HEK293 (cell line): ENCODE measurements around the gene F5.

ENCODE experiments used
- ZNF292 ChIP-seq: fragments of 450-650 bp; formaldehyde crosslinking; IDR thresholded peaks from 2 replicates; pipeline ENCODE4 v1.5.1; 2016; ENCODE audit warnings: low read depth, missing biosample characterization, missing genetic modification characterization, borderline replicate concordance
- ZNF747 ChIP-seq: fragments of 450-650 bp; formaldehyde crosslinking; IDR thresholded peaks from 2 replicates; pipeline ENCODE4 v1.5.1; 2016; ENCODE audit warnings: missing biosample characterization, missing genetic modification characterization
- ZNF830 ChIP-seq: fragments of 450-650 bp; IDR thresholded peaks from 2 replicates; pipeline ENCODE4 v1.5.0; 2018; ENCODE audit warnings: missing biosample characterization, missing genetic modification characterization, low read depth, mild to moderate bottlenecking, moderate library complexity
- TF ChIP-seq, protein P1 (sequence below): fragments of 450-650 bp; formaldehyde crosslinking; IDR thresholded peaks from 2 replicates; pipeline ENCODE4 v1.5.1; 2016; ENCODE audit warnings: missing biosample characterization, missing genetic modification characterization

DNA sequence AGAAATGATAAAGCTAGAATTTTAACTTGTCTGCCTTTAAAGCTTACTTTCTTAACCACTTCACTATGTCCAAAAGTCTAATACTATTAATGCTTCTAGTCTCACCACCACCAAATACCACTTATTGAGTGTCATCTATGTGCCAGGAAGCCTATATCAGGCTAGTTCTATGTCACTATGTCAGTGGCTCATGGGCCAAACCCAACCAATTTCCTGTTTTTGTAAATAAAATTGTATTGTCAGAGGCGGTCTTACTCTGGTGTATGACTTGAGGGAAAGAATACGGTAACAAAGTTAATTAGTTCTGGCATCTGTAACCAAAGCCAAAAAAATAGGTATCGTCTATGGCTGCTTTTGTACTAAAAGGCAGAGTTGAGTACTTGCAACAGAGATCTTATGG lies 14.8 kb downstream of the F5 start:
- TF ChIP-seq ZNF292, result no peak
- no peak for TF ChIP-seq ZNF747 (tag by site-specific recombination)
- TF ChIP-seq, protein P1, sequence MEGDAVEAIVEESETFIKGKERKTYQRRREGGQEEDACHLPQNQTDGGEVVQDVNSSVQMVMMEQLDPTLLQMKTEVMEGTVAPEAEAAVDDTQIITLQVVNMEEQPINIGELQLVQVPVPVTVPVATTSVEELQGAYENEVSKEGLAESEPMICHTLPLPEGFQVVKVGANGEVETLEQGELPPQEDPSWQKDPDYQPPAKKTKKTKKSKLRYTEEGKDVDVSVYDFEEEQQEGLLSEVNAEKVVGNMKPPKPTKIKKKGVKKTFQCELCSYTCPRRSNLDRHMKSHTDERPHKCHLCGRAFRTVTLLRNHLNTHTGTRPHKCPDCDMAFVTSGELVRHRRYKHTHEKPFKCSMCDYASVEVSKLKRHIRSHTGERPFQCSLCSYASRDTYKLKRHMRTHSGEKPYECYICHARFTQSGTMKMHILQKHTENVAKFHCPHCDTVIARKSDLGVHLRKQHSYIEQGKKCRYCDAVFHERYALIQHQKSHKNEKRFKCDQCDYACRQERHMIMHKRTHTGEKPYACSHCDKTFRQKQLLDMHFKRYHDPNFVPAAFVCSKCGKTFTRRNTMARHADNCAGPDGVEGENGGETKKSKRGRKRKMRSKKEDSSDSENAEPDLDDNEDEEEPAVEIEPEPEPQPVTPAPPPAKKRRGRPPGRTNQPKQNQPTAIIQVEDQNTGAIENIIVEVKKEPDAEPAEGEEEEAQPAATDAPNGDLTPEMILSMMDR (tag by site-specific recombination), result no peak
- TF ChIP-seq ZNF830, result no peak
